IMR-90 (cell line): ENCODE results near the gene FAM78A. TPM values are rescaled to one million over a fixed set of nuclear protein-coding genes. Genes with fewer than 3 reads are reported as not detected.

Experiments
- ATAC-seq: fragments of 200-7000 bp; cut with Tn5 transposase; 2 replicates; pipeline ENCODE4 v1.9.1; 2020; ENCODE audit warnings: low read depth, mild to moderate bottlenecking, moderate library complexity
- BruUV-seq: library from RNA; stranded (reverse); fragments of 400-500 nt; replicated peaks from 2 replicates; lab custom pipeline; 2021; lab: Mats Ljungman, UMichigan
- CTCF ChIA-PET: fragments of 300-600 bp; formaldehyde crosslinking; extraction: SDS; loops from one replicate; lab custom pipeline; 2021; ENCODE audit warnings: antibody characterized with exemption; lab: Yijun Ruan, JAX
- POLR2A ChIA-PET: fragments of 300-600 bp; sonication (Branson Sonifier 250); formaldehyde crosslinking; loops from one replicate; lab custom pipeline; 2022; ENCODE audit warnings: antibody characterized with exemption; ENCODE audit not compliant: unreplicated experiment; lab: Charles Lee
- DNase-seq: peaks from one replicate; pipeline ENCODE4 v3.0.0; 2013
- H2AFZ ChIP-seq: replicated peaks from 2 replicates; pipeline ENCODE3; 2013; ENCODE audit warnings: low read length, mild to moderate bottlenecking; ENCODE audit not compliant: poor library complexity
- H2AK5ac ChIP-seq: 2 replicates; pipeline ENCODE4 v1.6.1; 2013; ENCODE audit warnings: low read depth, low read length, inconsistent platforms
- H2AK9ac ChIP-seq: replicated peaks from 2 replicates; pipeline ENCODE3; 2013; ENCODE audit warnings: mild to moderate bottlenecking, low read depth, low read length, moderate library complexity; ENCODE audit not compliant: poor library complexity
- H2BK120ac ChIP-seq: 2 replicates; pipeline ENCODE4 v1.6.1; 2013; ENCODE audit warnings: low read depth, low read length, inconsistent platforms
- H2BK15ac ChIP-seq: 3 replicates; pipeline ENCODE4 v1.6.1; 2013; ENCODE audit warnings: low read depth, low read length, inconsistent platforms
- H2BK20ac ChIP-seq: 2 replicates; pipeline ENCODE4 v1.6.1; 2013; ENCODE audit warnings: low read depth, mild to moderate bottlenecking, inconsistent platforms, low read length, moderate library complexity
- H2BK5ac ChIP-seq: 2 replicates; pipeline ENCODE4 v1.6.1; 2013; ENCODE audit warnings: mild to moderate bottlenecking, low read depth, low read length, inconsistent platforms; ENCODE audit not compliant: poor library complexity, severe bottlenecking
- H3K14ac ChIP-seq: replicated peaks from 2 replicates; pipeline ENCODE4 v1.6.1; 2013; ENCODE audit warnings: low read depth, low read length, inconsistent platforms
- H3K18ac ChIP-seq: 2 replicates; pipeline ENCODE4 v1.6.1; 2013; ENCODE audit warnings: low read depth, low read length, control low read depth
- H3K23ac ChIP-seq: 2 replicates; pipeline ENCODE4 v1.6.1; 2013; ENCODE audit warnings: low read depth, low read length, inconsistent platforms
- H3K27ac ChIP-seq: 2 replicates; pipeline ENCODE4 v1.5.1; 2013; ENCODE audit warnings: mild to moderate bottlenecking, control low read depth, low read length; ENCODE audit not compliant: insufficient read depth
- H3K27me3 ChIP-seq: 2 replicates; pipeline ENCODE4 v1.6.1; 2013; ENCODE audit warnings: low read length; ENCODE audit not compliant: control insufficient read depth, insufficient read depth
- H3K36me3 ChIP-seq: 2 replicates; pipeline ENCODE4 v1.6.1; 2013; ENCODE audit warnings: low read length, mixed read lengths; ENCODE audit not compliant: control insufficient read depth, insufficient read depth
- H3K4ac ChIP-seq: 2 replicates; pipeline ENCODE4 v1.6.1; 2013; ENCODE audit warnings: low read depth, low read length, inconsistent platforms
- H3K4me1 ChIP-seq: 2 replicates; pipeline ENCODE4 v1.6.1; 2013; ENCODE audit warnings: low read length, mixed read lengths; ENCODE audit not compliant: control insufficient read depth, insufficient read depth
- H3K4me2 ChIP-seq: 2 replicates; pipeline ENCODE4 v1.6.1; 2013; ENCODE audit warnings: low read depth, mild to moderate bottlenecking, control low read depth, low read length, moderate library complexity
- H3K4me3 ChIP-seq: 2 replicates; pipeline ENCODE4 v1.5.1; 2013; ENCODE audit warnings: low read depth, mild to moderate bottlenecking, control low read depth, low read length, moderate library complexity; ENCODE audit not compliant: insufficient read depth
- H3K56ac ChIP-seq: 2 replicates; pipeline ENCODE4 v1.6.1; 2013; ENCODE audit warnings: low read length, inconsistent platforms; ENCODE audit not compliant: insufficient read depth; ENCODE audit errors: extremely low read depth
- H3K79me1 ChIP-seq, 2 experiments: 2 replicates each; pipeline ENCODE4 v1.6.1; 2013; ENCODE audit warnings: low read length in 2 of 2, inconsistent platforms in 1 of 2, low read depth in 1 of 2
- H3K9ac ChIP-seq: 2 replicates; pipeline ENCODE4 v1.6.1; 2013; ENCODE audit warnings: low read depth, low read length, control low read depth
- H3K9me1 ChIP-seq: 2 replicates; pipeline ENCODE4 v1.6.1; 2013; ENCODE audit warnings: low read length, inconsistent platforms; ENCODE audit not compliant: insufficient read depth
- H3K9me3 ChIP-seq: 2 replicates; pipeline ENCODE4 v1.6.1; 2013; ENCODE audit warnings: low read length; ENCODE audit not compliant: control insufficient read depth, insufficient read depth
- H4K20me1 ChIP-seq: 2 replicates; pipeline ENCODE4 v1.6.1; 2013; ENCODE audit warnings: low read length, inconsistent platforms; ENCODE audit not compliant: insufficient read depth
- H4K5ac ChIP-seq: 2 replicates; pipeline ENCODE4 v1.6.1; 2013; ENCODE audit warnings: mild to moderate bottlenecking, low read depth, low read length, control low read depth
- H4K8ac ChIP-seq, 2 experiments: 2 replicates each; pipeline ENCODE4 v1.6.1; 2013; ENCODE audit warnings: low read depth in 2 of 2, low read length in 2 of 2, control low read depth in 1 of 2, inconsistent platforms in 1 of 2
- H4K91ac ChIP-seq: 2 replicates; pipeline ENCODE4 v1.6.1; 2013; ENCODE audit warnings: low read depth, low read length, inconsistent platforms; ENCODE audit not compliant: insufficient read depth
- BHLHE40 ChIP-seq: fragments of 150-350 bp; IDR thresholded peaks from 2 replicates; pipeline ENCODE4 v1.6.1; 2016; ENCODE audit warnings: mild to moderate bottlenecking, low read depth, low read length
- CEBPB ChIP-seq: IDR thresholded peaks from 2 replicates; pipeline ENCODE4 v1.6.1; 2012; ENCODE audit warnings: low read depth, low read length, improper control_type of control experiment
- CHD1 ChIP-seq: IDR thresholded peaks from 2 replicates; pipeline ENCODE4 v1.6.1; 2012; ENCODE audit warnings: low read depth, low read length, improper control_type of control experiment
- CTCF ChIP-seq: conservative IDR thresholded peaks from 2 replicates; pipeline ENCODE4 v1.5.1; 2012; ENCODE audit warnings: mild to moderate bottlenecking, low read depth, low read length, improper control_type of control experiment
- ELK1 ChIP-seq: fragments of 150-350 bp; IDR thresholded peaks from 2 replicates; pipeline ENCODE4 v1.6.1; 2016; ENCODE audit warnings: low read depth, mild to moderate bottlenecking, low read length, moderate library complexity, borderline replicate concordance
- FOS ChIP-seq: fragments of 150-350 bp; IDR thresholded peaks from 2 replicates; pipeline ENCODE4 v1.6.1; 2016; ENCODE audit warnings: low read depth, low read length
- MAFK ChIP-seq: IDR thresholded peaks from 2 replicates; pipeline ENCODE4 v1.6.1; 2012; ENCODE audit warnings: low read depth, low read length, improper control_type of control experiment
- MAZ ChIP-seq: IDR thresholded peaks from 2 replicates; pipeline ENCODE4 v1.6.1; 2012; ENCODE audit warnings: low read depth, mild to moderate bottlenecking, low read length, improper control_type of control experiment, moderate library complexity, borderline replicate concordance
- MXI1 ChIP-seq: IDR thresholded peaks from 2 replicates; pipeline ENCODE4 v1.6.1; 2012; ENCODE audit warnings: low read depth, mild to moderate bottlenecking, low read length, moderate library complexity, borderline replicate concordance
- NFE2L2 ChIP-seq: fragments of 150-350 bp; IDR thresholded peaks from 2 replicates; pipeline ENCODE4 v1.6.1; 2016; ENCODE audit warnings: low read depth, mild to moderate bottlenecking, low read length
- POLR2A ChIP-seq: IDR thresholded peaks from 2 replicates; pipeline ENCODE4 v1.6.1; 2012; ENCODE audit warnings: mild to moderate bottlenecking, low read depth, low read length
- RAD21 ChIP-seq: IDR thresholded peaks from 2 replicates; pipeline ENCODE4 v1.6.1; 2012; ENCODE audit warnings: low read length, improper control_type of control experiment
- RCOR1 ChIP-seq: IDR thresholded peaks from 2 replicates; pipeline ENCODE4 v1.6.1; 2012; ENCODE audit warnings: mild to moderate bottlenecking, low read length, improper control_type of control experiment; ENCODE audit not compliant: insufficient replicate concordance
- RFX5 ChIP-seq: IDR thresholded peaks from 2 replicates; pipeline ENCODE4 v1.8.0; 2012; ENCODE audit warnings: low read depth, mild to moderate bottlenecking, low read length, moderate library complexity
- SMC3 ChIP-seq: fragments of 150-350 bp; IDR thresholded peaks from 2 replicates; pipeline ENCODE4 v1.6.1; 2016; ENCODE audit warnings: low read depth, mild to moderate bottlenecking, antibody characterized with exemption, low read length, moderate library complexity
- USF2 ChIP-seq: fragments of 150-350 bp; IDR thresholded peaks from 2 replicates; pipeline ENCODE4 v1.6.1; 2017; ENCODE audit warnings: mild to moderate bottlenecking, antibody characterized with exemption, low read length, low read depth
- WGBS, 2 experiments: methylation state at CpG; one replicate each; pipeline versions ENCODE4 v1.1.5 to v1.1.7; 2013; ENCODE audit warnings: missing lambda C conversion rate in 2 of 2; ENCODE audit not compliant: insufficient read length in 1 of 2; ENCODE audit errors: extremely low coverage in 2 of 2; 5-methylcytosine and 5-hydroxymethylcytosine counted together
- dilution Hi-C: fragments of 300-500 bp; cut with HindIII; formaldehyde crosslinking; loops from one replicate; pipeline ENCODE4 v1.14.3; 2018; ENCODE audit warnings: low sequenced_read_pairs; ENCODE audit not compliant: unreplicated experiment
- in situ Hi-C: fragments of 300-500 bp; cut with MboI; formaldehyde crosslinking; loops from 3 replicates; pipeline ENCODE4 v1.14.3; 2019; ENCODE audit warnings: low sequenced_read_pairs, inconsistent platforms, mixed read lengths
- intact Hi-C: fragments of 100-400 bp; cut with micrococcal nuclease; formaldehyde crosslinking; loops from 2 replicates; pipeline ENCODE4 v1.10.0; 2022
- polyA plus RNA-seq, 3 experiments: library from polyadenylated mRNA; depleted of rRNA; stranded (reverse); fragments of >200 nt; gene quantifications; 2 replicates each; pipeline ENCODE4 v1.2.3, GENCODE V29; 2012; ENCODE audit warnings: low replicate concordance in 1 of 3
- total RNA-seq: library from RNA; depleted of rRNA; stranded (reverse); fragments of >200 nt; gene quantifications from 2 replicates; pipeline ENCODE4 v1.2.3, GENCODE V29; 2012

FAM78A gene
- total and polyA plus RNA-seq, 2 of the 4 experiments (the other 2 are of a cell fraction): 0.18 to 0.27 TPM

- no peak overlapping the region for H3K14ac ChIP-seq
- ATAC-seq: no peak
- no peak overlapping the region for H2AK9ac ChIP-seq
- H3K4me2 ChIP-seq: no peak overlapping the region
- dilution Hi-C loops (no loop called here), intact Hi-C loops (no loop called here), in situ Hi-C loops (no loop called here)
- no peak for DNase-seq
- no peak overlapping the region for H2BK120ac ChIP-seq
- TF ChIP-seq SMC3: no peak
- no peak for TF ChIP-seq POLR2A
- no peak for TF ChIP-seq CTCF
- no peak for TF ChIP-seq RCOR1
- TF ChIP-seq ELK1: no peak
- TF ChIP-seq MAFK: no peak
- no peak for TF ChIP-seq RFX5
- TF ChIP-seq CEBPB: no peak
- no peak for TF ChIP-seq CHD1
- TF ChIP-seq RAD21: no peak
- TF ChIP-seq NFE2L2: no peak
- no peak for TF ChIP-seq USF2
- no peak for TF ChIP-seq FOS
- TF ChIP-seq MAZ: no peak
- no peak for TF ChIP-seq MXI1
- TF ChIP-seq BHLHE40: no peak
- H3K27me3 ChIP-seq: no peaks in the 10 kb centered on the region
- no peak overlapping the region for H2AK5ac ChIP-seq
- H3K9ac ChIP-seq: no peak overlapping the region
- no peak overlapping the region for H3K18ac ChIP-seq
- H3K4me3 ChIP-seq: no peak overlapping the region
- peaks cover 10% of the 10 kb centered on the region; the same call in 1 of the 2 replicates for H3K9me1 ChIP-seq
- no peak overlapping the region for H2BK15ac ChIP-seq
- H3K23ac ChIP-seq: no peak overlapping the region
- ChIA-PET CTCF (no interaction called here), POLR2A (no interaction called here)
- WGBS, 2 experiments: 100% methylated on average over 2 of the region's 9 CpGs; no CpG with 5 or more reads in 1 of the 2 experiments
- H4K20me1 ChIP-seq: peaks cover 6% of the 10 kb centered on the region; the same call in 1 of the 2 replicates
- no peak overlapping the region for H2BK5ac ChIP-seq
- BruUV-seq: TSS peak; percentile 46
- H3K56ac ChIP-seq: no peak overlapping the region
- no peak overlapping the region for H4K8ac ChIP-seq
- no peak overlapping the region for H2AFZ ChIP-seq
- H2BK20ac ChIP-seq: no peak overlapping the region
- no peaks in the 10 kb centered on the region for H3K9me3 ChIP-seq
- H3K36me3 ChIP-seq: peaks cover 38% of the 10 kb centered on the region
- no peak overlapping the region for H3K4ac ChIP-seq
- H3K79me1 ChIP-seq: 0 out of 4 replicates have a peak, but pooled peaks cover 0 to 7% of the 10 kb centered on the region in 2 experiments
- H3K27ac ChIP-seq: no peak overlapping the region
- H3K4me1 ChIP-seq: peaks cover 12% of the 10 kb centered on the region
- no peak overlapping the region for H4K5ac ChIP-seq
- no peak overlapping the region for H4K91ac ChIP-seq
Measured at GRCh38 chr9:131233995-131234394, 42.3 kb downstream of the FAM78A start.
